K562 (cell line): ENCODE results near the gene PRSS38. TPM values are rescaled to one million over a fixed set of nuclear protein-coding genes. Genes with fewer than 3 reads are reported as not detected.
A peak's percentile ranks its signal among the peaks of the same experiment; 100 is the strongest.

ENCODE experiments used
- FIP1L1 ChIP-seq: fragments of 200-400 bp; formaldehyde crosslinking; IDR thresholded peaks from 2 replicates; pipeline ENCODE4 v1.6.1; 2018; ENCODE audit warnings: mild to moderate bottlenecking, low read depth, low read length; ENCODE audit not compliant: poor library complexity, severe bottlenecking
- HMG20A ChIP-seq: fragments of 450-650 bp; formaldehyde crosslinking; conservative IDR thresholded peaks from 2 replicates; pipeline ENCODE4 v1.4.0; 2020; ENCODE audit warnings: mild to moderate bottlenecking, mixed read lengths
- SMAD1 ChIP-seq: fragments of 150-350 bp; IDR thresholded peaks from 2 replicates; pipeline ENCODE4 v1.6.1; 2014; ENCODE audit warnings: low read length, low read depth; ENCODE audit not compliant: partially characterized antibody
- SMAD4 ChIP-seq: fragments of 250-450 bp; sonication (Bioruptor Pico); conservative IDR thresholded peaks from 2 replicates; pipeline ENCODE4 v1.8.0; 2021; ENCODE audit warnings: inconsistent platforms, mild to moderate bottlenecking, moderate library complexity
- ZBTB8A ChIP-seq: fragments of 450-650 bp; IDR thresholded peaks from 2 replicates; pipeline ENCODE4 v1.6.1; 2018; ENCODE audit warnings: mild to moderate bottlenecking, moderate library complexity; ENCODE audit not compliant: partially characterized antibody
- ZC3H4 ChIP-seq: sonication (generic); formaldehyde crosslinking; IDR thresholded peaks from 2 replicates; pipeline ENCODE4 v1.9.0; 2021; ENCODE audit warnings: missing genetic modification reagents, borderline replicate concordance
- ZNF121 ChIP-seq: sonication (generic); formaldehyde crosslinking; conservative IDR thresholded peaks from 2 replicates; pipeline ENCODE4 v1.8.0; 2022; ENCODE audit warnings: missing genetic modification reagents
- ZNF263 ChIP-seq: sonication (generic); formaldehyde crosslinking; IDR thresholded peaks from 2 replicates; pipeline ENCODE4 v1.8.0; 2022; ENCODE audit warnings: mild to moderate bottlenecking, missing genetic modification reagents, borderline replicate concordance
- ZNF764 ChIP-seq: fragments of 250-450 bp; sonication (Bioruptor Pico); IDR thresholded peaks from 2 replicates; pipeline ENCODE4 v1.4.0; 2020; ENCODE audit warnings: low read depth, mild to moderate bottlenecking, moderate library complexity
- polyA plus RNA-seq, 8 experiments: library from polyadenylated mRNA; depleted of rRNA in 4 of 8; stranded (reverse) in 5 of 8; unstranded in 3 of 8; fragments of >200 nt; fragmentation: Nextera tagmentation in 2 of 8; fragmentation: Illumina TruSeq in 1 of 8; extraction: Ambion mirVana in 2 of 8; extraction: Trizol in 1 of 8; gene quantifications; 2 replicates each; pipeline versions ENCODE4 v1.2.1 to v1.2.3, GENCODE V29; 2011 to 2014; ENCODE audit warnings: inconsistent platforms in 1 of 8, missing spikeins in 1 of 8
- total RNA-seq, 7 experiments: library from RNA; depleted of rRNA in 6 of 7; stranded (reverse); fragments of >200 nt in 6 of 7; fragmentation: Illumina TruSeq in 2 of 7; extraction: Trizol in 2 of 7; gene quantifications; 2 replicates each; pipeline versions ENCODE4 v1.2.1 to v1.2.3, GENCODE V29; 2011 to 2021; ENCODE audit warnings: low replicate concordance in 1 of 7
- TF ChIP-seq, protein P1 (sequence below), 3 experiments: fragments of 200-800 bp in 1 of 3; fragments of 250-450 bp in 1 of 3; fragments of 450-650 bp in 1 of 3; sonication (Bioruptor Pico) in 1 of 3; sonication (Bioruptor generic) in 1 of 3; formaldehyde crosslinking in 1 of 3; IDR thresholded peaks; 2 replicates each; pipeline versions ENCODE4 v1.6.1 to v1.8.0; 2016 to 2022; ENCODE audit warnings: mild to moderate bottlenecking in 2 of 3, missing genetic modification characterization in 2 of 3, missing compliant biosample characterization in 1 of 3, moderate library complexity in 1 of 3
- TF ChIP-seq, protein P2 (sequence below): fragments of 250-450 bp; sonication (Bioruptor Pico); IDR thresholded peaks from 2 replicates; pipeline ENCODE4 v1.5.0; 2021
- TF ChIP-seq, protein P3 (sequence below): fragments of 250-450 bp; sonication (Bioruptor Pico); IDR thresholded peaks from 2 replicates; pipeline ENCODE4 v1.4.0; 2020; ENCODE audit warnings: mild to moderate bottlenecking
- TF ChIP-seq, protein P4 (sequence below): sonication (generic); formaldehyde crosslinking; IDR thresholded peaks from 2 replicates; pipeline ENCODE4 v1.8.0; 2022; ENCODE audit warnings: mild to moderate bottlenecking, missing genetic modification reagents
- TF ChIP-seq, protein P5 (sequence below): sonication (generic); formaldehyde crosslinking; IDR thresholded peaks from 2 replicates; pipeline ENCODE4 v1.5.0; 2020; ENCODE audit warnings: missing genetic modification reagents
- TF ChIP-seq, protein P6 (sequence below): sonication (generic); formaldehyde crosslinking; IDR thresholded peaks from 2 replicates; pipeline ENCODE4 v1.9.0; 2022; ENCODE audit warnings: mild to moderate bottlenecking, missing genetic modification reagents

Gene PRSS38
- total and polyA plus RNA-seq, 9 of the 15 experiments (the other 6 are each of a cell fraction or from before 2014, with no cell fraction given): 0.09 to 0.14 TPM; not detected in 7

DNA sequence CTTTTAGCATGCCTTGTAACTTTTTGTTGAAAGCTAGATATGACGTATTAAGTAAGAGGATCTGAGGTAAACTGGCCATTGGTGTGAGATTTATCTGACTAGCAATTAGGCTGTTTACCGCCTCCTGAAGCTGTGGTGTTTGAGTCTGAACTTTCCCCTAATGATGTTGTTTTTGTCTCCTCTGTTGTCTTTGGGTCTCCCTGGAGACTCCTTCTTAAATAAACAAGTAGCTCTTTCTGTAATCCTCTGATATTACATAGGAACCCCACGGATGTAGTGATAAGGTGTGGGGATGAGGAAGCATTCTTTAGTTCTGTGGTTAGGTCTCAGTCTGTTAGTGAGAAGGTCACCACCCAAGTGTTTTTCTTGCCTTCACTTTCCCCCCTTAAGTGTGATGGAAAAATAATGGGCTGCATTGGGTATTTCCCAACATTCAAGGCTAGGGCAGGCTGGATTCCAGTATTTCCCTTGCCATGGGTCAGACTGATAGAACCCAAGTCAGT lies 33.0 kb downstream of the PRSS38 start (continued):
- TF ChIP-seq ZC3H4 (no peak), ZNF263 (CRISPR knock-in tag) (no peak), ZNF121 (CRISPR knock-in tag) (peak; percentile 45; the same call in 1 of the 2 replicates), FIP1L1 (no peak), ZNF764 (CRISPR knock-in tag) (no peak), SMAD1 (no peak), SMAD4 (CRISPR knock-in tag) (no peak), ZBTB8A (no peak), HMG20A (no peak)
- TF ChIP-seq, protein P1, sequence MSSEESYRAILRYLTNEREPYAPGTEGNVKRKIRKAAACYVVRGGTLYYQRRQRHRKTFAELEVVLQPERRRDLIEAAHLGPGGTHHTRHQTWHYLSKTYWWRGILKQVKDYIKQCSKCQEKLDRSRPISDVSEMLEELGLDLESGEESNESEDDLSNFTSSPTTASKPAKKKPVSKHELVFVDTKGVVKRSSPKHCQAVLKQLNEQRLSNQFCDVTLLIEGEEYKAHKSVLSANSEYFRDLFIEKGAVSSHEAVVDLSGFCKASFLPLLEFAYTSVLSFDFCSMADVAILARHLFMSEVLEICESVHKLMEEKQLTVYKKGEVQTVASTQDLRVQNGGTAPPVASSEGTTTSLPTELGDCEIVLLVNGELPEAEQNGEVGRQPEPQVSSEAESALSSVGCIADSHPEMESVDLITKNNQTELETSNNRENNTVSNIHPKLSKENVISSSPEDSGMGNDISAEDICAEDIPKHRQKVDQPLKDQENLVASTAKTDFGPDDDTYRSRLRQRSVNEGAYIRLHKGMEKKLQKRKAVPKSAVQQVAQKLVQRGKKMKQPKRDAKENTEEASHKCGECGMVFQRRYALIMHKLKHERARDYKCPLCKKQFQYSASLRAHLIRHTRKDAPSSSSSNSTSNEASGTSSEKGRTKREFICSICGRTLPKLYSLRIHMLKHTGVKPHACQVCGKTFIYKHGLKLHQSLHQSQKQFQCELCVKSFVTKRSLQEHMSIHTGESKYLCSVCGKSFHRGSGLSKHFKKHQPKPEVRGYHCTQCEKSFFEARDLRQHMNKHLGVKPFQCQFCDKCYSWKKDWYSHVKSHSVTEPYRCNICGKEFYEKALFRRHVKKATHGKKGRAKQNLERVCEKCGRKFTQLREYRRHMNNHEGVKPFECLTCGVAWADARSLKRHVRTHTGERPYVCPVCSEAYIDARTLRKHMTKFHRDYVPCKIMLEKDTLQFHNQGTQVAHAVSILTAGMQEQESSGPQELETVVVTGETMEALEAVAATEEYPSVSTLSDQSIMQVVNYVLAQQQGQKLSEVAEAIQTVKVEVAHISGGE (CRISPR knock-in tag; IDR thresholded peaks at IDR 0.05): peak in 1 of 3 experiments; percentile 39; a peak in 1 of 6 replicates
- TF ChIP-seq, protein P2, sequence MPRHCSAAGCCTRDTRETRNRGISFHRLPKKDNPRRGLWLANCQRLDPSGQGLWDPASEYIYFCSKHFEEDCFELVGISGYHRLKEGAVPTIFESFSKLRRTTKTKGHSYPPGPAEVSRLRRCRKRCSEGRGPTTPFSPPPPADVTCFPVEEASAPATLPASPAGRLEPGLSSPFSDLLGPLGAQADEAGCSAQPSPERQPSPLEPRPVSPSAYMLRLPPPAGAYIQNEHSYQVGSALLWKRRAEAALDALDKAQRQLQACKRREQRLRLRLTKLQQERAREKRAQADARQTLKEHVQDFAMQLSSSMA (CRISPR knock-in tag): no peak
- TF ChIP-seq, protein P3, sequence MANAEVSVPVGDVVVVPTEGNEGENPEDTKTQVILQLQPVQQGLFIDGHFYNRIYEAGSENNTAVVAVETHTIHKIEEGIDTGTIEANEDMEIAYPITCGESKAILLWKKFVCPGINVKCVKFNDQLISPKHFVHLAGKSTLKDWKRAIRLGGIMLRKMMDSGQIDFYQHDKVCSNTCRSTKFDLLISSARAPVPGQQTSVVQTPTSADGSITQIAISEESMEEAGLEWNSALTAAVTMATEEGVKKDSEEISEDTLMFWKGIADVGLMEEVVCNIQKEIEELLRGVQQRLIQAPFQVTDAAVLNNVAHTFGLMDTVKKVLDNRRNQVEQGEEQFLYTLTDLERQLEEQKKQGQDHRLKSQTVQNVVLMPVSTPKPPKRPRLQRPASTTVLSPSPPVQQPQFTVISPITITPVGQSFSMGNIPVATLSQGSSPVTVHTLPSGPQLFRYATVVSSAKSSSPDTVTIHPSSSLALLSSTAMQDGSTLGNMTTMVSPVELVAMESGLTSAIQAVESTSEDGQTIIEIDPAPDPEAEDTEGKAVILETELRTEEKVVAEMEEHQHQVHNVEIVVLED (CRISPR knock-in tag): no peak
- TF ChIP-seq, protein P4, sequence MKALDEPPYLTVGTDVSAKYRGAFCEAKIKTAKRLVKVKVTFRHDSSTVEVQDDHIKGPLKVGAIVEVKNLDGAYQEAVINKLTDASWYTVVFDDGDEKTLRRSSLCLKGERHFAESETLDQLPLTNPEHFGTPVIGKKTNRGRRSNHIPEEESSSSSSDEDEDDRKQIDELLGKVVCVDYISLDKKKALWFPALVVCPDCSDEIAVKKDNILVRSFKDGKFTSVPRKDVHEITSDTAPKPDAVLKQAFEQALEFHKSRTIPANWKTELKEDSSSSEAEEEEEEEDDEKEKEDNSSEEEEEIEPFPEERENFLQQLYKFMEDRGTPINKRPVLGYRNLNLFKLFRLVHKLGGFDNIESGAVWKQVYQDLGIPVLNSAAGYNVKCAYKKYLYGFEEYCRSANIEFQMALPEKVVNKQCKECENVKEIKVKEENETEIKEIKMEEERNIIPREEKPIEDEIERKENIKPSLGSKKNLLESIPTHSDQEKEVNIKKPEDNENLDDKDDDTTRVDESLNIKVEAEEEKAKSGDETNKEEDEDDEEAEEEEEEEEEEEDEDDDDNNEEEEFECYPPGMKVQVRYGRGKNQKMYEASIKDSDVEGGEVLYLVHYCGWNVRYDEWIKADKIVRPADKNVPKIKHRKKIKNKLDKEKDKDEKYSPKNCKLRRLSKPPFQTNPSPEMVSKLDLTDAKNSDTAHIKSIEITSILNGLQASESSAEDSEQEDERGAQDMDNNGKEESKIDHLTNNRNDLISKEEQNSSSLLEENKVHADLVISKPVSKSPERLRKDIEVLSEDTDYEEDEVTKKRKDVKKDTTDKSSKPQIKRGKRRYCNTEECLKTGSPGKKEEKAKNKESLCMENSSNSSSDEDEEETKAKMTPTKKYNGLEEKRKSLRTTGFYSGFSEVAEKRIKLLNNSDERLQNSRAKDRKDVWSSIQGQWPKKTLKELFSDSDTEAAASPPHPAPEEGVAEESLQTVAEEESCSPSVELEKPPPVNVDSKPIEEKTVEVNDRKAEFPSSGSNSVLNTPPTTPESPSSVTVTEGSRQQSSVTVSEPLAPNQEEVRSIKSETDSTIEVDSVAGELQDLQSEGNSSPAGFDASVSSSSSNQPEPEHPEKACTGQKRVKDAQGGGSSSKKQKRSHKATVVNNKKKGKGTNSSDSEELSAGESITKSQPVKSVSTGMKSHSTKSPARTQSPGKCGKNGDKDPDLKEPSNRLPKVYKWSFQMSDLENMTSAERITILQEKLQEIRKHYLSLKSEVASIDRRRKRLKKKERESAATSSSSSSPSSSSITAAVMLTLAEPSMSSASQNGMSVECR (CRISPR knock-in tag): no peak
- TF ChIP-seq, protein P5, sequence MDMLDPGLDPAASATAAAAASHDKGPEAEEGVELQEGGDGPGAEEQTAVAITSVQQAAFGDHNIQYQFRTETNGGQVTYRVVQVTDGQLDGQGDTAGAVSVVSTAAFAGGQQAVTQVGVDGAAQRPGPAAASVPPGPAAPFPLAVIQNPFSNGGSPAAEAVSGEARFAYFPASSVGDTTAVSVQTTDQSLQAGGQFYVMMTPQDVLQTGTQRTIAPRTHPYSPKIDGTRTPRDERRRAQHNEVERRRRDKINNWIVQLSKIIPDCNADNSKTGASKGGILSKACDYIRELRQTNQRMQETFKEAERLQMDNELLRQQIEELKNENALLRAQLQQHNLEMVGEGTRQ (CRISPR knock-in tag): no peak
- TF ChIP-seq, protein P6, sequence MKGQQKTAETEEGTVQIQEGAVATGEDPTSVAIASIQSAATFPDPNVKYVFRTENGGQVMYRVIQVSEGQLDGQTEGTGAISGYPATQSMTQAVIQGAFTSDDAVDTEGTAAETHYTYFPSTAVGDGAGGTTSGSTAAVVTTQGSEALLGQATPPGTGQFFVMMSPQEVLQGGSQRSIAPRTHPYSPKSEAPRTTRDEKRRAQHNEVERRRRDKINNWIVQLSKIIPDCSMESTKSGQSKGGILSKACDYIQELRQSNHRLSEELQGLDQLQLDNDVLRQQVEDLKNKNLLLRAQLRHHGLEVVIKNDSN (CRISPR knock-in tag): no peak
